ENCODE results near the gene ASF1B. TPM values are rescaled to one million over a fixed set of nuclear protein-coding genes. Genes with fewer than 3 reads are reported as not detected.

ASF1B gene
- total and polyA plus RNA-seq, 2 donors from 2014 or later: 0.49 to 1.8 TPM

DNA sequence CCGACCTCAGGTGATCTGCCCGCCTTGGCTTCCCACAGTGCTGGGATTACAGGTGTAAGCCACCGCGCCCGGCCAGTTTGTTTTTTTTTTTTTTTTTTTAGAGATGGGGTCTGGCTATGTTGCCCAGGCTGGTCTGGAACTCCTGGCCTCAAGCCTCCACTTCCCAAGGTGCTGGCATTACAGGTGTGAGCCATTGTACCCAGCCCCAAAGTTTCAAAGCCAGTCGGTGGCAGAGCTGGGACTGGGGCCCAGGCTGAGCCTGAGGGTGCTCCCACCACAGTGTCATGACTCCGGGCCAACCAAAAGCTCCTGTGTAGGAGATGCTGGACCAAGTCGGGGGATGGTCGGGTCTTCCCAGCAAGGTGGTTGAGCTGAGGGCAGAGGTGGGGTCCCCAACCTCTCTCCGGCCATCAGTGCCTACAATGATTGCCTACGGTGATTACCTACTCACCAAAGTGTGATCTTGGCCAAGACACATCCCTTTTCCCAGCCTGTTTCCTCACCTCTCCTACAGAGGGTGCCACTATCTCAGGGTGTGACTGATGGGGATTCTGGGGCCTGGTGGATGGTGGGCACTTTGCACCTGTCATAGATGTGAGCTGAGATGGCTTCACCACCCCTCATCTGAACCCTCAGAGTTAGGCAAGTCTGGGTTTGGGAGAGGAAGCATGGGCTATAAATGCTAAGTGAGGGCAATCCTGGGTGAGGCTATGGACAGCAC lies 40.0 kb downstream of the ASF1B start:
- Histone ChIP-seq H3K4me1 (ENCODE audit: control insufficient read depth in 2 of 3, insufficient read depth in 2 of 3, low read depth in 1 of 3, low read length in 3 of 3) (no peaks in the 10 kb centered on the region), H3K27ac (ENCODE audit: low read depth in 2 of 2, low read length in 2 of 2) (no peak overlapping the region), H3K36me3 (ENCODE audit: control insufficient read depth in 2 of 3, insufficient read depth in 3 of 3, low read length in 3 of 3) (peaks cover 0 to 22% (median 2%) of the 10 kb centered on the region in 3 donors), H3K9ac (ENCODE audit: low read length in 3 of 3) (no peak overlapping the region), H3K9me3 (ENCODE audit: control insufficient read depth in 2 of 3, insufficient read depth in 1 of 3, low read length in 3 of 3) (peaks cover 0 to 8% (median 4%) of the 10 kb centered on the region in 3 donors), H3K4me3 (ENCODE audit: low read length in 3 of 3) (no peak overlapping the region), H3K27me3 (ENCODE audit: control insufficient read depth, insufficient read depth, low read length) (no peaks in the 10 kb centered on the region)
- TF ChIP-seq CTCF (IDR thresholded peaks at IDR 0.05; ENCODE audit: borderline replicate concordance, extremely low read depth, insufficient read depth): no peak
- FAIRE-seq (no peak), DNase-seq (no peak)
- intact Hi-C loops (cut with DNase I): no loop called here

DNA sequence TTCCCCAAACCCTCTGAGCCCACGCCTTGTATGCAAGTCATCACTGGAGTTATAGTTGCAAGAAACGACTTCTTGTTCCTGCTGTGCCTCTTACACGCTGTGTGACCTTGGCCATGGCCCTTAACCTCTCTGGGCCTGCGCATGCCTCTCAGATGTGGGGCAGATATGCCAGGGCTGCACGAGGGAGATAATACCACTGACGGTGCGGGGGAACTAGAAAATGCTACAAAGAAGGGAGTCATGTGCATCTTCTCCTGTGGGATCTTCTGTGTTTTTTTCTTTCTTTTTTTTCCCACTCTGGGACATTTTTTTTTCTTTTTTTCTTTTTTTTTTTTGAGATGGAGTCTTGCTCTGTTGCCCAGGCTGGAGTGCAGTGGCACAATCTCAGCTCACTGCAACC lies 41.5 kb downstream of the ASF1B start:
- Histone ChIP-seq H3K9ac (ENCODE audit: low read length in 3 of 3) (no peak overlapping the region), H3K4me1 (ENCODE audit: control insufficient read depth in 2 of 3, insufficient read depth in 2 of 3, low read depth in 1 of 3, low read length in 3 of 3) (no peaks in the 10 kb centered on the region), H3K36me3 (ENCODE audit: control insufficient read depth in 2 of 3, insufficient read depth in 3 of 3, low read length in 3 of 3) (peaks cover 0 to 11% (median 2%) of the 10 kb centered on the region in 3 donors), H3K4me3 (ENCODE audit: low read length in 3 of 3) (no peak overlapping the region), H3K27me3 (ENCODE audit: control insufficient read depth, insufficient read depth, low read length) (no peaks in the 10 kb centered on the region), H3K27ac (ENCODE audit: low read depth in 2 of 2, low read length in 2 of 2) (no peak overlapping the region), H3K9me3 (ENCODE audit: control insufficient read depth in 2 of 3, insufficient read depth in 1 of 3, low read length in 3 of 3) (peaks cover 0 to 8% (median 4%) of the 10 kb centered on the region in 3 donors)
- DNase-seq: no peak
- intact Hi-C loops (cut with DNase I): no loop called here
- no peak for FAIRE-seq
- no peak for TF ChIP-seq CTCF (IDR thresholded peaks at IDR 0.05; ENCODE audit: borderline replicate concordance, extremely low read depth, insufficient read depth)

- intact Hi-C loops (cut with DNase I): no loop called here
- Histone ChIP-seq H3K4me3 (ENCODE audit: low read length in 3 of 3) (no peak overlapping the region), H3K9ac (ENCODE audit: low read length in 3 of 3) (no peak overlapping the region), H3K36me3 (ENCODE audit: control insufficient read depth in 2 of 3, insufficient read depth in 3 of 3, low read length in 3 of 3) (peaks cover 0 to 11% (median 5%) of the 10 kb centered on the region in 3 donors), H3K27me3 (ENCODE audit: control insufficient read depth, insufficient read depth, low read length) (no peaks in the 10 kb centered on the region), H3K9me3 (ENCODE audit: control insufficient read depth in 2 of 3, insufficient read depth in 1 of 3, low read length in 3 of 3) (peaks cover 0 to 8% (median 4%) of the 10 kb centered on the region in 3 donors), H3K27ac (ENCODE audit: low read depth in 2 of 2, low read length in 2 of 2) (no peak overlapping the region), H3K4me1 (ENCODE audit: control insufficient read depth in 2 of 3, insufficient read depth in 2 of 3, low read depth in 1 of 3, low read length in 3 of 3) (no peaks in the 10 kb centered on the region)
- TF ChIP-seq CTCF (IDR thresholded peaks at IDR 0.05; ENCODE audit: borderline replicate concordance, extremely low read depth, insufficient read depth): no peak
- FAIRE-seq (no peak), DNase-seq (no peak)
These were observed 43.1 kb downstream of the ASF1B start for GRCh38 chr19:14093117-14093823.

All from kidney (tissue), 14 donors.